HCT116 (cell line): ENCODE measurements around the gene EVA1A. TPM values are rescaled to one million over a fixed set of nuclear protein-coding genes. Genes with fewer than 3 reads are reported as not detected.

ENCODE experiments used
- ATAC-seq: fragments of 200-7000 bp; cut with Tn5 transposase; 2 replicates; pipeline ENCODE4 v1.9.1; 2020; ENCODE audit warnings: mild to moderate bottlenecking, moderate library complexity
- BruUV-seq: library from RNA; stranded (reverse); fragments of 400-500 nt; replicated peaks from 2 replicates; lab custom pipeline; 2021; lab: Mats Ljungman, UMichigan
- CTCF ChIA-PET: fragments of 300-600 bp; sonication (Branson Sonifier 250); formaldehyde crosslinking; loops from one replicate; lab custom pipeline; 2021; ENCODE audit warnings: antibody characterized with exemption; lab: Charles Lee
- POLR2A ChIA-PET: fragments of 300-600, 350-600 bp; sonication (Branson Sonifier 250); formaldehyde crosslinking; loops from one replicate; lab custom pipeline; 2021; ENCODE audit warnings: antibody characterized with exemption; lab: Charles Lee
- RAD21 ChIA-PET, 2 experiments: fragments of 300-600 bp; sonication (Branson Sonifier 250); formaldehyde crosslinking; loops; one replicate each; lab custom pipeline; 2023; ENCODE audit warnings: low total read pairs in 2 of 2; ENCODE audit not compliant: uncharacterized antibody in 2 of 2, unreplicated experiment in 2 of 2, low non-redundant PET in 1 of 2; lab: Charles Lee
- DNase-seq: peaks from one replicate; pipeline ENCODE4 v3.0.0-alpha.2; 2010; ENCODE audit warnings: low read depth, low spot score
- H2AFZ ChIP-seq: fragments of 200-600 bp; shearing (Covaris generic), sonication (generic); 2 replicates; pipeline ENCODE4 v1.6.1; 2017; ENCODE audit warnings: low read depth, mixed run types, mixed read lengths, antibody characterized with exemption, low read length; ENCODE audit not compliant: poor library complexity, severe bottlenecking
- H3K27ac ChIP-seq: 2 replicates; pipeline ENCODE4 v1.5.1; 2012; ENCODE audit warnings: low read depth, low read length
- H3K27me3 ChIP-seq: fragments of 200-600 bp; sonication (generic); 2 replicates; pipeline ENCODE4 v1.6.1; 2016; ENCODE audit warnings: mixed run types, low read length, mixed read lengths; ENCODE audit not compliant: insufficient read depth
- H3K36me3 ChIP-seq, 2 experiments: fragments of 200-500 bp in 1 of 2; fragments of 200-600 bp in 1 of 2; sonication (Bioruptor generic) in 1 of 2; sonication (generic) in 1 of 2; 2 replicates each; pipeline versions ENCODE4 v1.5.1 to v1.6.1; 2014 to 2016; ENCODE audit warnings: low read length in 2 of 2, inconsistent platforms in 1 of 2, mixed read lengths in 1 of 2, mixed run types in 1 of 2; ENCODE audit not compliant: insufficient read depth in 2 of 2, control insufficient read depth in 1 of 2
- H3K4me1 ChIP-seq, 2 experiments: fragments of 200-600 bp in 1 of 2; sonication (generic) in 1 of 2; 2 replicates each; pipeline versions ENCODE4 v1.5.1 to v1.6.1; 2012 to 2017; ENCODE audit warnings: low read length in 2 of 2, inconsistent platforms in 1 of 2, mild to moderate bottlenecking in 1 of 2, mixed read lengths in 1 of 2, mixed run types in 1 of 2, moderate library complexity in 1 of 2; ENCODE audit not compliant: insufficient read depth in 2 of 2, control insufficient read depth in 1 of 2
- H3K4me2 ChIP-seq: fragments of 200-600 bp; sonication (generic); 2 replicates; pipeline ENCODE4 v1.6.1; 2017; ENCODE audit warnings: mixed run types, low read length, mixed read lengths
- H3K4me3 ChIP-seq, 2 experiments: fragments of 200-600 bp in 1 of 2; sonication (generic) in 1 of 2; replicated peaks in 1 of 2; 2 replicates each; pipeline ENCODE4 v1.5.1; 2011 to 2016; ENCODE audit warnings: low read length in 2 of 2, control low read depth in 1 of 2, low read depth in 1 of 2, mild to moderate bottlenecking in 1 of 2, mixed read lengths in 1 of 2, mixed run types in 1 of 2
- H3K79me2 ChIP-seq: fragments of 200-600 bp; sonication (generic); 2 replicates; pipeline ENCODE4 v1.6.1; 2017; ENCODE audit warnings: mild to moderate bottlenecking, mixed run types, low read length, moderate library complexity, mixed read lengths; ENCODE audit not compliant: insufficient read depth
- H3K9ac ChIP-seq: fragments of 200-600 bp; sonication (generic); 2 replicates; pipeline ENCODE4 v1.6.1; 2016; ENCODE audit warnings: low read length, mixed read lengths
- H3K9me2 ChIP-seq: fragments of 200-600 bp; sonication (generic), shearing (Covaris generic); 2 replicates; pipeline ENCODE4 v1.6.1; 2017; ENCODE audit warnings: mixed run types, mild to moderate bottlenecking, moderate library complexity; ENCODE audit not compliant: insufficient read depth
- H3K9me3 ChIP-seq, 2 experiments: fragments of 200-500 bp in 1 of 2; fragments of 200-600 bp in 1 of 2; sonication (Bioruptor generic) in 1 of 2; sonication (generic) in 1 of 2; 2 replicates each; pipeline ENCODE4 v1.6.1; 2014 to 2017; ENCODE audit warnings: low read length in 2 of 2, mixed read lengths in 2 of 2, inconsistent platforms in 1 of 2, low read depth in 1 of 2, mild to moderate bottlenecking in 1 of 2, mixed run types in 1 of 2, moderate library complexity in 1 of 2; ENCODE audit not compliant: control insufficient read depth in 1 of 2, insufficient read depth in 1 of 2
- H4K20me1 ChIP-seq: fragments of 200-600 bp; sonication (generic), shearing (Covaris generic); 2 replicates; pipeline ENCODE4 v1.6.1; 2017; ENCODE audit warnings: mixed run types, mild to moderate bottlenecking, moderate library complexity; ENCODE audit not compliant: insufficient read depth
- CBX3 ChIP-seq: IDR thresholded peaks from 2 replicates; pipeline ENCODE4 v1.6.1; 2012; ENCODE audit warnings: low read depth
- CTCF ChIP-seq, 3 experiments: fragments of 200-600 bp in 1 of 3; sonication (generic) in 1 of 3; IDR thresholded peaks in 2 of 3; conservative IDR thresholded peaks in 1 of 3; 2 replicates each; pipeline ENCODE4 v1.5.1; 2012 to 2017; ENCODE audit warnings: low read depth in 2 of 3, low read length in 2 of 3, antibody characterized with exemption in 1 of 3, borderline replicate concordance in 1 of 3, control low read depth in 1 of 3, mild to moderate bottlenecking in 1 of 3, mixed read lengths in 1 of 3, mixed run types in 1 of 3, moderate library complexity in 1 of 3; ENCODE audit not compliant: insufficient read depth in 1 of 3
- EGR1 ChIP-seq: IDR thresholded peaks from 2 replicates; pipeline ENCODE4 v1.6.1; 2012; ENCODE audit warnings: low read depth
- EZH2 ChIP-seq: fragments of 200-600 bp; sonication (generic); IDR thresholded peaks from 2 replicates; pipeline ENCODE4 v1.6.1; 2017; ENCODE audit warnings: antibody characterized with exemption, mixed run types
- EZH2phosphoT487 ChIP-seq: fragments of 200-600 bp; IDR thresholded peaks from 2 replicates; pipeline ENCODE4 v1.6.1; 2018; ENCODE audit warnings: antibody characterized with exemption, borderline replicate concordance
- FOSL1 ChIP-seq: IDR thresholded peaks from 2 replicates; pipeline ENCODE4 v1.6.1; 2012; ENCODE audit warnings: low read depth
- JUND ChIP-seq: IDR thresholded peaks from 2 replicates; pipeline ENCODE4 v1.6.1; 2012
- POLR2A ChIP-seq: IDR thresholded peaks from 2 replicates; pipeline ENCODE4 v1.7.0; 2011; ENCODE audit warnings: borderline replicate concordance; ENCODE audit not compliant: insufficient read depth, insufficient read length; ENCODE audit errors: extremely low read depth
- RAD21 ChIP-seq: IDR thresholded peaks from 2 replicates; pipeline ENCODE4 v1.6.1; 2012; ENCODE audit warnings: low read depth, mild to moderate bottlenecking
- SIN3A ChIP-seq: IDR thresholded peaks from 2 replicates; pipeline ENCODE4 v1.6.1; 2012; ENCODE audit warnings: low read depth
- SRF ChIP-seq: IDR thresholded peaks from 2 replicates; pipeline ENCODE4 v1.6.1; 2012; ENCODE audit warnings: low read depth
- TCF7L2 ChIP-seq: IDR thresholded peaks from 2 replicates; pipeline ENCODE4 v1.7.0; 2011; ENCODE audit warnings: borderline replicate concordance, inconsistent platforms; ENCODE audit not compliant: insufficient read depth, insufficient read length; ENCODE audit errors: extremely low read depth
- YY1 ChIP-seq: IDR thresholded peaks from 2 replicates; pipeline ENCODE4 v1.6.1; 2011; ENCODE audit warnings: low read length, low read depth, moderate library complexity, mild to moderate bottlenecking; ENCODE audit not compliant: insufficient replicate concordance; ENCODE audit errors: extremely low read depth
- intact Hi-C: fragments of 100-400 bp; cut with micrococcal nuclease; formaldehyde crosslinking; loops from 2 replicates; pipeline ENCODE4 v1.10.0; 2022
- total RNA-seq: library from RNA; stranded (reverse); gene quantifications from one replicate; pipeline ENCODE4 v1.2.1, GENCODE V29; 2021; ENCODE audit not compliant: unreplicated experiment
- TF ChIP-seq, protein P1 (sequence below): IDR thresholded peaks from 2 replicates; pipeline ENCODE4 v1.6.1; 2011; ENCODE audit warnings: mild to moderate bottlenecking, low read length, moderate library complexity; ENCODE audit not compliant: insufficient replicate concordance; ENCODE audit errors: extremely low read depth

The EVA1A gene
- total RNA-seq, 1 experiment from 2014 or later = 2.8 TPM

DNA sequence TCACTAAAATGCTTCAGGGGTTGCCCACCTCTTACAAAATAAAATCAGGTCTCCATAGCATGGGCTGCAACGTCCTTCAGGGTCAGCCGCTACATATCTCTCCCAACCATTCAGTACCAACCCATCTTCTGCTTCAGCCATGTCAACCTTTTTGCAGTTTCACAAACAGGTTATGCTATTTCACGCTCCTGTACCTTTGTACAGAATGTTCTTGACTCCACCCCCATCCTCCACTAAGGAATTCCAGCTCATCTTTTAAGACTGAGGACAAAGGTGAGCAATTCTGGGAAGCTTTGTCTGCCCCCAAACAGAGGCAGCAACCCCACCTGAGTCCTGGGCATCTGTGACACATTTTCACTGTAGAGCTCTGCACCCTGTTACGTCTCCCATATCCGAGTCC is 8.8 kb upstream of the EVA1A start:
- Histone ChIP-seq H3K79me2 (no peaks in the 10 kb centered on the region), H4K20me1 (no peaks in the 10 kb centered on the region), H2AFZ (no peak overlapping the region), H3K27ac (no peak overlapping the region), H3K27me3 (peaks cover 16% of the 10 kb centered on the region), H3K4me3 (no peak overlapping the region), H3K4me2 (no peak overlapping the region), H3K9me3 (no peaks in the 10 kb centered on the region), H3K4me1 (no peaks in the 10 kb centered on the region), H3K36me3 (no peaks in the 10 kb centered on the region), H3K9ac (no peak overlapping the region), H3K9me2 (no peaks in the 10 kb centered on the region)
- ChIA-PET CTCF (no interaction called here), POLR2A (no interaction called here), RAD21 (no interaction called here)
- no peak for ATAC-seq
- intact Hi-C loops = no loop called here
- no peak for DNase-seq
- no peak for TF ChIP-seq CBX3
- BruUV-seq = no TSS peak

DNA sequence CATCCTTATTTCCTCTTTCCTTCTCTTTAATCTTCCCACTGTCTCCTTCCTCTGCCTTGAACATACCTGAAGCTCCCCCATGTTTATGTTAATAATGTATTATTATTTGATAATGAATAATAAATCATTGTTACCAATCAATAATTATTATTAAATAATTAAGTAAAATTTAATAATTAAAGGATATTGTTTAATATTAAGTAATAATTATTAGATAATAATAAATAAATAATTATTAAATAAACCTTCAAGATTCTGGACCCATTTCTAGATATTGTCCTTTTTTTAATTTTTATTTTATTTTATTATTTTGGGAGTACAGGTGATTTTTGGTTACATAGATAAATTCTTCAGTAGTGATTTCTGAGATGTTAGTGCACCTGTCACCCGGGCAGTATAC is 7.4 kb upstream of the EVA1A start:
- DNase-seq = no peak
- BruUV-seq = no TSS peak
- no peak overlapping the region for H3K9ac ChIP-seq
- H2AFZ ChIP-seq = no peak overlapping the region
- H3K9me2 ChIP-seq = no peaks in the 10 kb centered on the region
- no peak overlapping the region for H3K27ac ChIP-seq
- ChIA-PET CTCF (no interaction called here), POLR2A (no interaction called here), RAD21 (no interaction called here)
- no peaks in the 10 kb centered on the region for H3K9me3 ChIP-seq
- H3K79me2 ChIP-seq = no peaks in the 10 kb centered on the region
- intact Hi-C loops = no loop called here
- H3K4me2 ChIP-seq = no peak overlapping the region
- H3K4me1 ChIP-seq = no peaks in the 10 kb centered on the region
- peaks cover 16% of the 10 kb centered on the region for H3K27me3 ChIP-seq
- H3K4me3 ChIP-seq = no peak overlapping the region
- H4K20me1 ChIP-seq = no peaks in the 10 kb centered on the region
- no peak for ATAC-seq
- no peaks in the 10 kb centered on the region for H3K36me3 ChIP-seq
- TF ChIP-seq EZH2 (no peak), SIN3A (no peak), EGR1 (no peak), JUND (no peak), EZH2phosphoT487 (no peak), CTCF (IDR thresholded peaks at IDR 0.05 in 2 of 3, conservative IDR thresholded peaks at IDR 0.05 in 1 of 3; ENCODE audit: borderline replicate concordance in 1 of 3, insufficient read depth in 1 of 3, low read depth in 2 of 3, low read length in 2 of 3) (no peak), SRF (no peak), POLR2A (no peak), YY1 (no peak), RAD21 (no peak), TCF7L2 (no peak), FOSL1 (no peak)
- TF ChIP-seq, protein P1, sequence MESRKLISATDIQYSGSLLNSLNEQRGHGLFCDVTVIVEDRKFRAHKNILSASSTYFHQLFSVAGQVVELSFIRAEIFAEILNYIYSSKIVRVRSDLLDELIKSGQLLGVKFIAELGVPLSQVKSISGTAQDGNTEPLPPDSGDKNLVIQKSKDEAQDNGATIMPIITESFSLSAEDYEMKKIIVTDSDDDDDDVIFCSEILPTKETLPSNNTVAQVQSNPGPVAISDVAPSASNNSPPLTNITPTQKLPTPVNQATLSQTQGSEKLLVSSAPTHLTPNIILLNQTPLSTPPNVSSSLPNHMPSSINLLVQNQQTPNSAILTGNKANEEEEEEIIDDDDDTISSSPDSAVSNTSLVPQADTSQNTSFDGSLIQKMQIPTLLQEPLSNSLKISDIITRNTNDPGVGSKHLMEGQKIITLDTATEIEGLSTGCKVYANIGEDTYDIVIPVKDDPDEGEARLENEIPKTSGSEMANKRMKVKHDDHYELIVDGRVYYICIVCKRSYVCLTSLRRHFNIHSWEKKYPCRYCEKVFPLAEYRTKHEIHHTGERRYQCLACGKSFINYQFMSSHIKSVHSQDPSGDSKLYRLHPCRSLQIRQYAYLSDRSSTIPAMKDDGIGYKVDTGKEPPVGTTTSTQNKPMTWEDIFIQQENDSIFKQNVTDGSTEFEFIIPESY = no peak
